DOHH2 (cell line): ENCODE data around the gene SLC1A4.
"Not testable (repeated sequence)": the region's sequence is repeated elsewhere in the genome, so short reads cannot be mapped to it uniquely, and the experiment has no call there.

Source experiments
- H3F3A ChIP-seq: fragments of 200-600 bp; sonication (generic), shearing (Covaris generic); 2 replicates; pipeline ENCODE4 v1.6.0; 2016; ENCODE audit warnings: antibody characterized with exemption, mild to moderate bottlenecking; ENCODE audit not compliant: control insufficient read depth, insufficient read depth
- H3K27ac ChIP-seq: fragments of 200-600 bp; sonication (generic); 2 replicates; pipeline ENCODE4 v1.5.1; 2014; ENCODE audit warnings: low read depth, mild to moderate bottlenecking, low read length, moderate library complexity
- H3K27me3 ChIP-seq: fragments of 200-600 bp; sonication (generic); 2 replicates; pipeline ENCODE4 v1.6.1; 2014; ENCODE audit warnings: mild to moderate bottlenecking, low read length, mixed read lengths; ENCODE audit not compliant: control insufficient read depth
- H3K36me3 ChIP-seq: fragments of 200-600 bp; sonication (generic); 2 replicates; pipeline ENCODE4 v1.6.1; 2014; ENCODE audit warnings: mild to moderate bottlenecking, low read length, moderate library complexity, mixed read lengths; ENCODE audit not compliant: control insufficient read depth
- H3K4me1 ChIP-seq: fragments of 200-600 bp; sonication (generic); 2 replicates; pipeline ENCODE4 v1.6.1; 2014; ENCODE audit warnings: mild to moderate bottlenecking, low read length, mixed read lengths; ENCODE audit not compliant: control insufficient read depth
- H3K4me2 ChIP-seq: fragments of 200-600 bp; sonication (generic); 2 replicates; pipeline ENCODE4 v1.6.0; 2014; ENCODE audit warnings: mild to moderate bottlenecking, low read length, moderate library complexity
- H3K4me3 ChIP-seq: fragments of 200-600 bp; sonication (generic); 2 replicates; pipeline ENCODE4 v1.5.1; 2014; ENCODE audit warnings: mild to moderate bottlenecking, low read length, mixed read lengths
- H3K79me2 ChIP-seq: fragments of 200-600 bp; sonication (generic); 2 replicates; pipeline ENCODE4 v1.6.1; 2014; ENCODE audit warnings: mild to moderate bottlenecking, low read length, mixed read lengths; ENCODE audit not compliant: control insufficient read depth
- H3K9me2 ChIP-seq: fragments of 200-600 bp; sonication (generic); replicated peaks from 2 replicates; pipeline ENCODE4 v1.6.1; 2014; ENCODE audit warnings: mild to moderate bottlenecking, low read length, mixed read lengths; ENCODE audit not compliant: control insufficient read depth
- H3K9me3 ChIP-seq: fragments of 200-600 bp; sonication (generic); 2 replicates; pipeline ENCODE4 v1.6.1; 2014; ENCODE audit warnings: antibody characterized with exemption, low read length, mixed read lengths; ENCODE audit not compliant: control insufficient read depth, insufficient read depth
- H4K20me1 ChIP-seq: fragments of 200-600 bp; sonication (generic); 2 replicates; pipeline ENCODE4 v1.6.0; 2014; ENCODE audit warnings: low read depth, mild to moderate bottlenecking, antibody characterized with exemption, low read length, moderate library complexity; ENCODE audit not compliant: control insufficient read depth, insufficient read depth
- EZH2phosphoT487 ChIP-seq: fragments of 200-600 bp; sonication (generic); IDR thresholded peaks from 2 replicates; pipeline ENCODE4 v1.6.1; 2017; ENCODE audit warnings: borderline replicate concordance, mild to moderate bottlenecking, antibody characterized with exemption, low read length, moderate library complexity, mixed read lengths
- TF ChIP-seq, protein P1 (sequence below): fragments of 200-600 bp; sonication (generic); IDR thresholded peaks from one replicate; pipeline ENCODE4 v1.5.1; 2014; ENCODE audit warnings: antibody characterized with exemption, mild to moderate bottlenecking, low read depth, low read length; ENCODE audit not compliant: poor library complexity, severe bottlenecking

The SLC1A4 gene

DNA sequence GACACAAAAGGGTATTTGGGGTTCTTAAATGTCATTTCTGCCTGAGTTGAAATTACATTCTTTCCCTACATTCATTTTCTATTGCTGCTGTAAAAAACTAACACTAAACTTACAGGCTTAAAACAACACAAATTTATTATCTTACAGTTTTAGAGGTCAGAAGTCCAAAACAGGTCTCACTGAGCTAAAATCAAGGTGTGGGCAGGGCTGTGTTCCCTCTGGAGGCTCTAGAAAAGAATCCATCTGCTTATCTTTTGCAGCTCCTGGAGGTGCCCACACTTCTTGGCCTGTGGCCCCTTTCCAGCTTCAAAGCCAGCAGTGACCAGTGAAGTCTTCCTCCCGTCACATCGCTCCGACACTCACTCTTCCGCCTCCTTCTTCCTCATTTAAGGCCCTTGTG, 23.2 kb upstream of the SLC1A4 start:
- no peaks in the 10 kb centered on the region for H4K20me1 ChIP-seq
- H3K36me3 ChIP-seq, result no peaks in the 10 kb centered on the region
- no peak overlapping the region for H3K27ac ChIP-seq
- no peak for TF ChIP-seq EZH2phosphoT487
- H3K79me2 ChIP-seq, result no peaks in the 10 kb centered on the region
- no peaks in the 10 kb centered on the region for H3K9me3 ChIP-seq
- H3K4me1 ChIP-seq, result peaks cover 10% of the 10 kb centered on the region
- no peak overlapping the region for H3K4me3 ChIP-seq
- H3K9me2 ChIP-seq, result no peaks in the 10 kb centered on the region
- no peaks in the 10 kb centered on the region for H3F3A ChIP-seq
- H3K27me3 ChIP-seq, result no peaks in the 10 kb centered on the region
- H3K4me2 ChIP-seq, result no peak overlapping the region

DNA sequence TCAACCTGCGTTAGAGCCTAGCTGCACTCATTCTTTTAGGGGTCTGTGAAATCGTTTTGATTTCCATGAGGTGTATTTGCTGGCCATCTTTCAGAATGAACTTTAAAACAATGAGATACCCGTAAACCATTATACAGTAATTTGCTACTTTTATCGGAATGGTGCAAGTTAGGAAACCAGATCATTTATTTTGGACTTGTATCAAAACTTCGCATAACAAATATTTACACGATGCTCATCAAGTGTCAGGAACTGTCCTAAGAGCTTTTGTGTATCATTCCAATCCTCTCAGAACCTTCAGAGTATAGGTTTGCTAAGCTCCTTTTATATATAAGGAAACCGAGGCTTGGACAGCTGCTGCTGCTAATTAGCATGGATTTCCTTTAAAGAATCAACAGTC, 22.4 kb upstream of the SLC1A4 start:
- no peaks in the 10 kb centered on the region for H4K20me1 ChIP-seq
- no peak overlapping the region for H3K4me3 ChIP-seq
- no peaks in the 10 kb centered on the region for H3K9me3 ChIP-seq
- no peaks in the 10 kb centered on the region for H3K27me3 ChIP-seq
- H3K79me2 ChIP-seq, result no peaks in the 10 kb centered on the region
- TF ChIP-seq EZH2phosphoT487, result no peak
- TF ChIP-seq, protein P1, sequence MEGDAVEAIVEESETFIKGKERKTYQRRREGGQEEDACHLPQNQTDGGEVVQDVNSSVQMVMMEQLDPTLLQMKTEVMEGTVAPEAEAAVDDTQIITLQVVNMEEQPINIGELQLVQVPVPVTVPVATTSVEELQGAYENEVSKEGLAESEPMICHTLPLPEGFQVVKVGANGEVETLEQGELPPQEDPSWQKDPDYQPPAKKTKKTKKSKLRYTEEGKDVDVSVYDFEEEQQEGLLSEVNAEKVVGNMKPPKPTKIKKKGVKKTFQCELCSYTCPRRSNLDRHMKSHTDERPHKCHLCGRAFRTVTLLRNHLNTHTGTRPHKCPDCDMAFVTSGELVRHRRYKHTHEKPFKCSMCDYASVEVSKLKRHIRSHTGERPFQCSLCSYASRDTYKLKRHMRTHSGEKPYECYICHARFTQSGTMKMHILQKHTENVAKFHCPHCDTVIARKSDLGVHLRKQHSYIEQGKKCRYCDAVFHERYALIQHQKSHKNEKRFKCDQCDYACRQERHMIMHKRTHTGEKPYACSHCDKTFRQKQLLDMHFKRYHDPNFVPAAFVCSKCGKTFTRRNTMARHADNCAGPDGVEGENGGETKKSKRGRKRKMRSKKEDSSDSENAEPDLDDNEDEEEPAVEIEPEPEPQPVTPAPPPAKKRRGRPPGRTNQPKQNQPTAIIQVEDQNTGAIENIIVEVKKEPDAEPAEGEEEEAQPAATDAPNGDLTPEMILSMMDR, result no peak
- no peak overlapping the region for H3K27ac ChIP-seq
- no peaks in the 10 kb centered on the region for H3K36me3 ChIP-seq
- H3F3A ChIP-seq, result no peaks in the 10 kb centered on the region
- H3K9me2 ChIP-seq, result no peaks in the 10 kb centered on the region
- H3K4me1 ChIP-seq, result peaks cover 10% of the 10 kb centered on the region
- H3K4me2 ChIP-seq, result no peak overlapping the region

GRCh38 chr2:64967601-64968000, 21.6 kb upstream of the SLC1A4 start:
- no peak overlapping the region for H3K27ac ChIP-seq
- no peak overlapping the region for H3K4me3 ChIP-seq
- H3K79me2 ChIP-seq, result no peaks in the 10 kb centered on the region
- H3K4me2 ChIP-seq, result no peak overlapping the region
- H3K9me2 ChIP-seq, result no peaks in the 10 kb centered on the region
- no peaks in the 10 kb centered on the region for H3K9me3 ChIP-seq
- H4K20me1 ChIP-seq, result no peaks in the 10 kb centered on the region
- no peaks in the 10 kb centered on the region for H3F3A ChIP-seq
- H3K36me3 ChIP-seq, result no peaks in the 10 kb centered on the region
- H3K27me3 ChIP-seq, result no peaks in the 10 kb centered on the region
- peaks cover 10% of the 10 kb centered on the region for H3K4me1 ChIP-seq
- TF ChIP-seq, protein P1, result no peak
- no peak for TF ChIP-seq EZH2phosphoT487

GRCh38 chr2:64969086-64969485, 20.1 kb upstream of the SLC1A4 start:
- H3F3A ChIP-seq, H3K27ac ChIP-seq, H3K4me3 ChIP-seq, H3K27me3 ChIP-seq, H3K4me2 ChIP-seq, H3K79me2 ChIP-seq, H3K36me3 ChIP-seq, H3K9me2 ChIP-seq, H3K9me3 ChIP-seq, H4K20me1 ChIP-seq: not testable (repeated sequence)
- peaks cover 12% of the 10 kb centered on the region for H3K4me1 ChIP-seq
